Activated CD8-positive, alpha-beta T cell treated with anti-CD3 and anti-CD28 coated beads for 36 hours (primary cell): ENCODE results near the gene SKAP1. TPM values are rescaled to one million over a fixed set of nuclear protein-coding genes. Genes with fewer than 3 reads are reported as not detected.

Source experiments
- ATAC-seq: fragments of 200-7000 bp; cut with Tn5 transposase; one replicate; pipeline ENCODE4 v1.10.0; 2021; ENCODE audit warnings: mild to moderate bottlenecking, moderate library complexity
- CTCF ChIA-PET: fragments of 350-600 bp; sonication (Branson Sonifier 250); formaldehyde crosslinking; loops from one replicate; lab custom pipeline; 2021; ENCODE audit warnings: antibody characterized with exemption; lab: Charles Lee
- POLR2A ChIA-PET: fragments of 350-600 bp; sonication (Branson Sonifier 250); formaldehyde crosslinking; loops from one replicate; lab custom pipeline; 2021; ENCODE audit warnings: antibody characterized with exemption; lab: Charles Lee
- DNase-seq: peaks from one replicate; pipeline ENCODE4 v3.0.0-alpha.2; 2020
- H3K27ac Mint-ChIP-seq: one replicate; pipeline ENCODE4 v1.8.0; 2021; ENCODE audit warnings: mild to moderate bottlenecking, mixed read lengths
- H3K27me3 Mint-ChIP-seq: one replicate; pipeline ENCODE4 v1.8.0; 2021; ENCODE audit warnings: mixed read lengths
- H3K36me3 Mint-ChIP-seq: one replicate; pipeline ENCODE4 v1.8.0; 2021; ENCODE audit warnings: low read depth, mixed read lengths
- H3K4me1 Mint-ChIP-seq: one replicate; pipeline ENCODE4 v1.8.0; 2021; ENCODE audit warnings: low read depth, mixed read lengths
- H3K4me3 Mint-ChIP-seq: one replicate; pipeline ENCODE4 v1.8.0; 2021; ENCODE audit warnings: mild to moderate bottlenecking, moderate library complexity, mixed read lengths
- H3K9me3 Mint-ChIP-seq: one replicate; pipeline ENCODE4 v1.8.0; 2021; ENCODE audit warnings: mixed read lengths
- intact Hi-C: fragments of 100-400 bp; cut with micrococcal nuclease; formaldehyde crosslinking; loops from one replicate; pipeline ENCODE4 v1.10.0; 2022
- microRNA-seq: library from miRNA; unstranded; fragments of <30 nt; microRNA quantifications from one replicate; pipeline ENCODE4 v1.2.0, GENCODE V29; 2022; ENCODE audit warnings: borderline microRNAs expressed, borderline replicate concordance
- total RNA-seq, 2 experiments: library from RNA; stranded (reverse); gene quantifications; one replicate each; pipeline ENCODE4 v1.2.3, GENCODE V29; 2021
- TF ChIP-seq, protein P1 (sequence below): fragments of 200-600 bp; IDR thresholded peaks from one replicate; pipeline ENCODE4 v1.8.0; 2022; ENCODE audit warnings: antibody characterized with exemption, mild to moderate bottlenecking

SKAP1 gene
- total RNA-seq, 2 experiments from 2014 or later = 73.9 to 81.3 TPM

DNA sequence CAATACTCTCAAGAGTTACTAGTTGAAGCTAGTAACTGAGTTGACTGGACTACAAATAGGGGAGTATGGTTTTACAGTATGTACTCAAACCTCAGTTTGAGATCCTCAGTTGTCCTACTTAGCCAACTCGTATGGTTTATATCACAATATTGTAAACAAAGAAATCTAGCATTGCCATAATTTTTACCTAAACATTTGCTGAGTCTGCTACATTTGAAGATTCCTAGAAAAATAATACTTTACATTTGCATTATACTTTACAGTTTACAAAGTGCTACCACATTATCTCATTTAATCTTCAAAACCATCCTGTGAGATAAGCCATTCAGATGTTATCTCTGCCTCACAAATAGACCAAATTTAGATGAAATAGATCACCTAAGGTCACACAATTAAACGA lies 345.1 kb downstream of the SKAP1 start:
- no peaks in the 10 kb centered on the region for H3K36me3 Mint-ChIP-seq
- no peaks in the 10 kb centered on the region for H3K27me3 Mint-ChIP-seq
- H3K4me3 Mint-ChIP-seq = no peak overlapping the region
- no peak for DNase-seq
- TF ChIP-seq, protein P1, sequence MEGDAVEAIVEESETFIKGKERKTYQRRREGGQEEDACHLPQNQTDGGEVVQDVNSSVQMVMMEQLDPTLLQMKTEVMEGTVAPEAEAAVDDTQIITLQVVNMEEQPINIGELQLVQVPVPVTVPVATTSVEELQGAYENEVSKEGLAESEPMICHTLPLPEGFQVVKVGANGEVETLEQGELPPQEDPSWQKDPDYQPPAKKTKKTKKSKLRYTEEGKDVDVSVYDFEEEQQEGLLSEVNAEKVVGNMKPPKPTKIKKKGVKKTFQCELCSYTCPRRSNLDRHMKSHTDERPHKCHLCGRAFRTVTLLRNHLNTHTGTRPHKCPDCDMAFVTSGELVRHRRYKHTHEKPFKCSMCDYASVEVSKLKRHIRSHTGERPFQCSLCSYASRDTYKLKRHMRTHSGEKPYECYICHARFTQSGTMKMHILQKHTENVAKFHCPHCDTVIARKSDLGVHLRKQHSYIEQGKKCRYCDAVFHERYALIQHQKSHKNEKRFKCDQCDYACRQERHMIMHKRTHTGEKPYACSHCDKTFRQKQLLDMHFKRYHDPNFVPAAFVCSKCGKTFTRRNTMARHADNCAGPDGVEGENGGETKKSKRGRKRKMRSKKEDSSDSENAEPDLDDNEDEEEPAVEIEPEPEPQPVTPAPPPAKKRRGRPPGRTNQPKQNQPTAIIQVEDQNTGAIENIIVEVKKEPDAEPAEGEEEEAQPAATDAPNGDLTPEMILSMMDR = no peak
- no peak overlapping the region for H3K27ac Mint-ChIP-seq
- ChIA-PET POLR2A (interaction anchor here (0.7 to 1.4 kb wide), 2 partner anchors 39 to 749 kb away, joined by 3 read pairs; no protein-coding TSS in a partner anchor), CTCF (interaction anchor here (1.9 to 4.3 kb wide), 4 partner anchors 10 to 59 kb away, joined by 6 to 21 read pairs (median 12); no protein-coding TSS in a partner anchor)
- intact Hi-C loops = no loop called here
- peaks cover 10% of the 10 kb centered on the region for H3K4me1 Mint-ChIP-seq
- no peaks in the 10 kb centered on the region for H3K9me3 Mint-ChIP-seq
- ATAC-seq = no peak

Small RNA genes lying within 50 kb of the gene (microRNA-seq; reads per million reads assigned to microRNA genes)
- gene MIR1203 = not detected

Other genes starting within 250 kb of the SKAP1 start
- gene HOXB1, start 100.8 kb upstream of the SKAP1 start, total RNA-seq = not detected
- 10 to 100 TPM; 12.6 to 13.0 TPM for gene HOXB2, start 114.9 kb upstream of the SKAP1 start, total RNA-seq
- gene HOXB4, start 148.1 kb upstream of the SKAP1 start, total RNA-seq = 1 to 10 TPM; 1.7 to 2.0 TPM
- gene HOXB3, start 160.0 kb upstream of the SKAP1 start, total RNA-seq = 1 to 10 TPM; 1.4 to 2.0 TPM
- gene HOXB5, start 163.6 kb upstream of the SKAP1 start, total RNA-seq = not detected
- not detected for gene HOXB6, start 174.8 kb upstream of the SKAP1 start, total RNA-seq
- 1 to 10 TPM in 1 of 2 experiments, under 1 TPM in 1; 0.50 to 1.0 TPM for gene HOXB7, start 180.8 kb upstream of the SKAP1 start, total RNA-seq
- not detected for gene HOXB8, start 185.1 kb upstream of the SKAP1 start, total RNA-seq
- gene HOXB9, start 196.1 kb upstream of the SKAP1 start, total RNA-seq = 1 to 10 TPM; 6.9 to 7.0 TPM